Stimulated activated naive CD4-positive, alpha-beta T cell (primary cell): ENCODE data around the gene APOB.

ENCODE experiments used
- DNase-seq, 6 experiments: peaks; one replicate each; lab custom pipeline; 2025; lab: John Stamatoyannopoulos, UW

APOB gene, protein sequence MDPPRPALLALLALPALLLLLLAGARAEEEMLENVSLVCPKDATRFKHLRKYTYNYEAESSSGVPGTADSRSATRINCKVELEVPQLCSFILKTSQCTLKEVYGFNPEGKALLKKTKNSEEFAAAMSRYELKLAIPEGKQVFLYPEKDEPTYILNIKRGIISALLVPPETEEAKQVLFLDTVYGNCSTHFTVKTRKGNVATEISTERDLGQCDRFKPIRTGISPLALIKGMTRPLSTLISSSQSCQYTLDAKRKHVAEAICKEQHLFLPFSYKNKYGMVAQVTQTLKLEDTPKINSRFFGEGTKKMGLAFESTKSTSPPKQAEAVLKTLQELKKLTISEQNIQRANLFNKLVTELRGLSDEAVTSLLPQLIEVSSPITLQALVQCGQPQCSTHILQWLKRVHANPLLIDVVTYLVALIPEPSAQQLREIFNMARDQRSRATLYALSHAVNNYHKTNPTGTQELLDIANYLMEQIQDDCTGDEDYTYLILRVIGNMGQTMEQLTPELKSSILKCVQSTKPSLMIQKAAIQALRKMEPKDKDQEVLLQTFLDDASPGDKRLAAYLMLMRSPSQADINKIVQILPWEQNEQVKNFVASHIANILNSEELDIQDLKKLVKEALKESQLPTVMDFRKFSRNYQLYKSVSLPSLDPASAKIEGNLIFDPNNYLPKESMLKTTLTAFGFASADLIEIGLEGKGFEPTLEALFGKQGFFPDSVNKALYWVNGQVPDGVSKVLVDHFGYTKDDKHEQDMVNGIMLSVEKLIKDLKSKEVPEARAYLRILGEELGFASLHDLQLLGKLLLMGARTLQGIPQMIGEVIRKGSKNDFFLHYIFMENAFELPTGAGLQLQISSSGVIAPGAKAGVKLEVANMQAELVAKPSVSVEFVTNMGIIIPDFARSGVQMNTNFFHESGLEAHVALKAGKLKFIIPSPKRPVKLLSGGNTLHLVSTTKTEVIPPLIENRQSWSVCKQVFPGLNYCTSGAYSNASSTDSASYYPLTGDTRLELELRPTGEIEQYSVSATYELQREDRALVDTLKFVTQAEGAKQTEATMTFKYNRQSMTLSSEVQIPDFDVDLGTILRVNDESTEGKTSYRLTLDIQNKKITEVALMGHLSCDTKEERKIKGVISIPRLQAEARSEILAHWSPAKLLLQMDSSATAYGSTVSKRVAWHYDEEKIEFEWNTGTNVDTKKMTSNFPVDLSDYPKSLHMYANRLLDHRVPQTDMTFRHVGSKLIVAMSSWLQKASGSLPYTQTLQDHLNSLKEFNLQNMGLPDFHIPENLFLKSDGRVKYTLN (N-terminal part only)

DNA sequence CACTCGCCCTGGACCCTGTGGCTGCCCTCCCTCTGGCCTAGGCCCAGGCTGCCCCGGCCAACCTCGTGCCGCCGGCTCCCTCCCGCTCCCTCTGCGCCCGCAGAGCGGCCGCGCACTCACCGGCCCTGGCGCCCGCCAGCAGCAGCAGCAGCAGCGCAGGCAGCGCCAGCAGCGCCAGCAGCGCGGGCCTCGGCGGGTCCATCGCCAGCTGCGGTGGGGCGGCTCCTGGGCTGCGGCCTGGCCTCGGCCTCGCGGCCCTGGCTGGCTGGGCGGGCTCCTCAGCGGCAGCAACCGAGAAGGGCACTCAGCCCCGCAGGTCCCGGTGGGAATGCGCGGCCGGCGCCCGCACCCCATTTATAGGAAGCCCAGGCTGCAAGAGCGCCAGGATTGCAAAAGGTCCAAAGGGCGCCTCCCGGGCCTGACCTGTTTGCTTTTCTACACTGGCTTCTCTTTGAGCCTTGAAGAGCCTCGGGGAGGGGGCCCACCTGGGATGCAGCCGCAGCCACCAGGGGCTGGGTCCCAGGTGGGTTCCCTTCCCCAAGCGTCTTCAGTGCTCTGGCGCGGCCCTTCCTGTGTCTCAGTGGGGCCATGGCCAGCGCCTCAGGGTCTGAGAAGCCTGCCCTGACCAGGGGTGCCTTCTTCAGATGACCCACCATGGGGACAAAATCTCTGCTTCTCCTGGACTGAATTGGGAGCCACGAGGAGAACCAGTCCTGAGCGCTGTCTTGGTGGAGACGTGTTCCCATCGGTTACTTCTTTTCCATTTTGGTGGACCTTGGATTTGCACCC, at the start of gene APOB:
Gene APOB, minus strand, starts transcription at position 330 of the 789 bp plus-strand sequence. Its CDS starts 128 bp downstream, at position 202.
- DNase-seq, result no peak

DNA sequence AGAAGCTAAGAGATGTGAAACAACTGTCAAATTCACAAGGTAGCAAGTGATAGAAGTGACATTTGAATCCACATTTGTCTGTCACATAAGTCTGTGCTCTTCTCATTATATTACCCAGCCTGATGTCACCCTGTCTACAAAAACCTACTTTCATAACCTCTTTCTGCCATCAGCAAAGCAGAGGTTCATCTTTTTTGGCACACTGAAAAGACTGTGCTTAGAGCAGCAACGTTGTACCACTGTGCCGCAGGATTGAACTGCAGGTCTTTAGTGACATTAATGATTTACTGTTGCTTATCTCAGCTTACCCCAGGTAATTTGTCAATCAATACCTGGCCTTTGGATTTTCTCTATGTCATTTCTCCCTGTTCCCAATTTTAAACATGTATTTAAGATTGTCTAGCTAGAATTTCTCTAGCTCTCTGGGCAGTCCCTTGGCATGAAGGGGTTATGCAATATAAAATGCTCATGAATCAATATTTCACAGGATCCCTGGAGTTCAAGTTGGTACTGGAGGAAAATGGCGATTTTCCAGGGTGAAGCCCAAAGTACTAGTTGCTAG, 48.5 kb upstream of the APOB start:
- DNase-seq, result no peak

DNA sequence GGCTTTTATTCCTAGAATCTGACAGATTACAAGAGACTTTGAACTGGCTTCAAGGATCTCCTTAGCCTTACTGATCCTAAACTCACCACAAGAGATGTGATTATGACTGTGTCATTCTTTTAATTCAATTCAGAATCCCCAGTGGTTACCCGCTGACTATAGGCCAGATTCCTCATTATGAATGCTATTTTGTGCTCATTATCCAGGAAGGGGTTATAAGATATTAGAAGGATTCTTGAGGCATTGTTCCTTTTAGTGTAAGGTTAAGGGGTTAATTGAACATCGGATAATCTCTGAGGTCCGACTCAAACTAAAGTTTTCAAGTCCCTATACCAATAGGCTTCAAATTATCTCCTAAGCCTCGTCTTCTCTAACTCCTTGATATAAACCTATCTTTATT, 40.5 kb upstream of the APOB start:
- no peak for DNase-seq

DNA sequence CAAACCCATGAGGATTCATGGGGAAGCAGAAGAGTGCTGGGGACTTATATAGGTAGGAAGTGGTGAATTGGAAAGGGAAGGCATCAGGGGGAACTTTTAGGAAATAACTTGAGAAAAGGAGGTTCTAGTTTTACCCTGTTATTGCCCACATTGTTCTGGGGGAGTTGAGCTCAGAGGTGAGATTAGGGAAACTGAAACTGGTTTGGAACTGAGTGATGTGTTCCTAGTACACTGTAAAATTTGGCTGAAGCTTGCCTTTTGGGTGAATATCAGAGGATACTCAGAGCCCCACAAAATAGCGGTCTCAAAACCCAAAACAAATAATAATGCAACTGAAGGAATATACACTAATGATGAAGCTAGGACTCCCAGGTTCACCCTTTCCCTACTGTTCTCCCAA, 39.6 kb upstream of the APOB start:
- DNase-seq, result no peak

DNA sequence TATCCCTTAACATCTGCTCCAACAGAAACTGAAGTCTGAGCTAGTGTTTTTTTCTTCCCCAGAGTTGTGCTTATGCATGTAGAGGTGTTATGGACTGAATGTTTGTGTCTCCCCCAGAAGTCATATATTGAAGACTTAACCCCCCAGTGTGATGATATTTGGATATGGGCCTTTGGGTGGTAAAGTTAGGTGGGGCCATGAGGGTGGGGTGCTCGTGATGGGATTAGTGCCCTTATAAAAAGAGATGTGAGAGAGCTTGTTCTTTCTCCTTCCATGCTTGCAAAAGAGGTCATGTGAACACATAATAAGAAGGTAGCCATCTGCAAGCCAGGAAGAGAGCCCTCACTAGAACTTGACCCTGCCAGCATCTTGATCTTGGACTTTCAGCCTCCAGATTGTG, 34.4 kb upstream of the APOB start:
- no peak for DNase-seq

DNA sequence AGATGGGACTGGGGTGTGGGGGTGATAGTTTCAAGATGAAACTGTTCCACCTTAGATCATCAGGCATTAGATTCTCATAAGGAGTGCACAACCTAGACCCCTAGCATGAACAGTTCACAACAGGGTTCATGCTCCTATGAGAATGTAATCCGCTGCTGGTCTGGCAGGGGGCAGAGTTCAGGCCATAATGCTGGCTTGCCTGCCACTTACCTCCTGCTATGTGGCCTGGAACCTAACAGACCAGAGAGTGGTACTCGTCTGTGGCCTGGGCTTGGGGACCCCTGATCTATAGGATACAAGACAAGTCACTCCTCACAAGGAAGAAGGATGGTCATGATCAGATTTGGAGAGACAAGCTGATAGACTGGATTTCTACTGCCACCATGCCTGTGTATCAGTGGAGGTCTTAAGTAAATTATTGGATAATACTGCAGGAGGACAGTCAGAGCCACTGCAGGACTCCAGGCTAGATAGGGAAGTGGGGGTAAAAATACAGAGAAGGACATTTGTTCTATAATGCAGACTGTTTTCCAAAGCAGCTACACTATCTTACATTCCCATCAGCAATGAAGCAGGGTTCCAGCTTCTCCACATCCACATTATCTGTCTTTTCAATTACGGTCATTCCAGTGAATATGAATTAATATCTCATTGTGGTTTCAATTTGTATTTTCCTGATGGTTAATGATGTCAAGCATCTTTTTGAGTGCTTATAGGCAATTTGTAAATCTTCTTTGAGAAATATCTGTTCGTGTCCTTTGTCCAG, 28.8 kb upstream of the APOB start:
- no peak for DNase-seq

DNA sequence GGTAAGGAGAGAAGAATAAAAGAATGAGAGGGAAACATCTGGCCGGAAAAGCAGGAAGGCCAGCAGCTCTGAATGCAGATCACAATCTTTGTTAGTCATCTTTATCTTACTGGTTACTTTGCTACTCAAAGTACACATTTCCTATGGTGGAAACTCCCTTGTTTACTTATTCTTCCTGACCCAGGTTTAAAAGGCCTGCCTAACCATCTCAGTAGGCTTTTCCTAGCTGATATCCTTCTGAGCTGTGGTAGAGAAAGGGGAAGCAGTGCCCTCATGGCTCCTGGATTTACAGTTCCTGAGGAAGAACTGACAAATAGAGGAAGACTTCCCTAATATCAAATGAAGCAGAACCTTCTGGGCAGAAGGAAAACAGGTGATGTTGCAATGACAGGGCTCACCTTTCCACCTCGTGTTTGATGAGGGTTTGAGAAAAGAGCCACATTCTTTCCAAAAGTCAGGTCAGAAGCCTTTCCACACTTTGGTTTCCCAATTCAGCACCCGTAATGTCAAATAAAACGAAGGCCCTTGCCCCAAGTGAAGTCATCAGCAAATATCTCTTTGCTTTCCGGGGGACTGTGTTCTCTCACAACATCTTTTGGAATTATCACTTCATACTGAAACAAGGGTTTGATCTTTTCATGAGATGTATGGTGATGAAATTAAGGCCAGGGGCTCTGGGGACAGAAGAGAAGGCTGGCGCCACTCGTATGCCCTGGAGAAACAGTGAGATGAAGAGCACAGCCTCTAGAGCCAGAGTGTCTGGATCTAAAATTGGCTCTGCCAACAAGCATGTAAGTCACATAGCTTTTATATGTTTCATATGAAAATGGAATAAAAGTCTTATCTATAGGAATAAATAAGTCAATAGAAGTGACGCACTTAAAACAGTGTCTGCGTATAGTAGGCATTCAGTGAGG, 26.7 kb upstream of the APOB start:
- DNase-seq, result no peak

DNA sequence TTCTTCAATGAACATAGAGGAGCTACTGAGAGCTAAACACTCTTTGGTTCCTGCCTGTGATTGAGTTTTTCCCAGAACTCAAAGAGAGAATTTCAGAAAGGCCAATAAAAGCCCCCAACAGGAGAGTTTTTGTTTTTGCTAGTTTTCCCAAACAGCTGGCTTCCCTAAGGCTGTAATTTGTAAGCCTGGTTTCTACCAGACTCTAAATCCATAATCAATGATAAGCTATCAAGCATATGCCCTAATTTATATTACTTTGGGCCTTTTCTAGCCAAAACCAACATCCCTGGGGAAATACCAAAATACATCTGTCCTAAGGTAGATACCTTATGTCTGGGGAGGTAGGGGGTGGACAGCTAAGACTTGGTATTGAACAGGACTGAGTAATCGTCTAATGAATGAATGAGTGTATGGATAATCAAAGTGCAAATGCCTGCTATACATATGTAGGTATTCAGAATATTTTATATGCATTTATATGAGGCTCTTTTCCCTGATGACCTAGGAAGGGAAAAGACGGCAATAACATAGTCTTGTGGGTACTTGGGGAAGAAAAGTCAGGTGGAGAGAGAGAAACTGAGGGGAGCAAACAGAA, 26.0 kb upstream of the APOB start:
- no peak for DNase-seq

DNA sequence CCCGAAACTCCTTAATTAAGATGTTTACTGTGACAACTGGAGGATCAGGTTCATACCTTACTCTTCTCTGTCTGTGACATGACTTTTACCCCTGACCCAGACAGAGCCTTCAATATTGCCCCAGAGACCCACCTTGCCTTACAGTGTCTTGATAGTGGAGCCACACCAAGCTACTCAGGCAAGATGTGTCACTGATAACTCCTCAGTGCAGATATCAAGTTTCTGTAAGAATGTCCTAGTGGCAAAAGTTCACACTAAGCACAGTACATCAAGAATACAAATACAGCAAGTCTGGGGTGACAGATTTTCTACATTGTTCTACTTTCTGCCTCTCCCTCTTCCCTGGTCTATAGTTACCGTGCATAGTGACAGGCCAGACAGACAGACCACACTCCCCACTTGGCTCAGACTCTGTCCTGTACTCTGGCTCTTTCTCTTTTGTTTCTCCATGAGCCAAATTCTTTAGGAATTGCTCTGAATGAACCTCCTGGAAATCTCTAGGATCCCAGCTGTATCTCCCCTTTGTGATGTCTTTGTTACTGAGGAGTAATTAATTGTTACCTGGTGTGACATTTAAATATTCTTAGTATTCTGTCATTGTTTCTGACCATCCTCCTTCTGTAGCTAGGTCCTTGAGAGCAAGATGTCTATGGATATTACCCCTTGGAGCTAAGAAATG, 24.1 kb upstream of the APOB start:
- no peak for DNase-seq

DNA sequence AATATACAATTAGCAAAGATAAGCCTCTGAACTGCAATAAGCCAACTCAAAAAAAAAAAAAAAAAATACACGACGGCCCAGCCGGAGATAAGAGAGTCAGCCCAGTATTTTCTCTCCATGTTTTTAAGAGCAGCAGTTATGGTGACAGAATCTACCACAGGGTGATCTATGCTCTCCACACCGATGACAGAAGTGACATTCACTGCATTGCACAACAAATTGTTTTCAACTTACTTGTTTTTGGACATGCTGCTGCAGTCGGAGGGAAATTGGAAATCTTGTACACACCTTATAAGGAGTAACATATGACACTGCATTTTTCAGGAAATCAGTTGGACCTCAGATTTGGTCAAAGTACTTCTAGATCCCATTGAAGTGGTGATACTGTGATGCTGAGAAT, 23.3 kb upstream of the APOB start:
- DNase-seq, result no peak

DNA sequence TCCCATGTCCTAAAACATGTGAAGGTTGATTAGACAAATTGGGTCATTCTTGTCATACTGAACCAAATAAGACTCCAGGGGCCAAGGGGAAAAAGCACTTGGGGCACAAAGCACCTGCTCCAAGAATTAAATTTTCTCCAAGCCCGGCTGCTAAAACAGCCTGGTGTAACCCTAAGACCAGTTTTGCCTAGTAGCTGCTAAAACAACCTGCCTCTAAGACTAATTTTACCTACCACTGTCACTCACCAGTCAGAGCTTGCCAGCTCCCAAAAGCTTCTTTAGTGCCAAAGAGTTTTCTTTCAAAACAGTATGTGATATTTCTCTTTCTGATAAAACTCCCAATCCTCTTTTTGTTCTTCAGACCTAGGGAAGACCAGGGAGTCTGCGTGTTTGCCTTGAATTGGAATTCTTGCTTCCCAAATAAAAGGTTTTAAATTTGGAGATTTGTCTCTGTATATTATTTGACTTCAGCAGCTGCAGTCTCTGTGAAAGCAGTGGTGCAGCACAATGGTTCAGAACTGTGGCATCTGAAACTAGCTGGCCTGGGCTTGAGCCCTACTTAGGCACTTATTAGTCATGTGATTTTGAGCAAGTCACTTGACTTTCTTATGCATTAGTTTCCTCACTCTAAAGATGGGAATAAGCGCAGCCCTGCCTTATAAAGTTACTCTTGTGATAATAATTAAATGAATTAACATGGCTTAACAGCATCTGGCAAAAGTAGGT, 16.2 kb upstream of the APOB start:
- DNase-seq, result no peak

DNA sequence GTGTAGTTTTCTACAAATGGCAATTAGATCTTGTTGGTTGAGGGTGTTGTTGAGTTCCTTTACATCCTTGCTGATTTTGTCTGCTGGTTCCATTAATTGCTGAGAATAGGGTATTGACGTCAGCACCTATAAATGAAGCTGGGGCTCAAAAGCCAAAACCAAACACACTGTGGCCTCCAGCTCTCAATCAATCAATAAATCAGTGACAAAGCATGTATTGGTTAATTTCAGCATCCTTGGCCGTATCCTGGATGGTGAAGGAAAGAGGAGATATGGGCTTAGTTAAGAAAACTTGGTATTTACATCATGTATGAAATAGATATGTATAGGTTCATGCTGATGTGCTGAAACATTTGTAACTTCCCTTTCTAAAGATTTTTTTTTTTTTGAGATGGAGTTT, 13.2 kb upstream of the APOB start:
- DNase-seq, result no peak

DNA sequence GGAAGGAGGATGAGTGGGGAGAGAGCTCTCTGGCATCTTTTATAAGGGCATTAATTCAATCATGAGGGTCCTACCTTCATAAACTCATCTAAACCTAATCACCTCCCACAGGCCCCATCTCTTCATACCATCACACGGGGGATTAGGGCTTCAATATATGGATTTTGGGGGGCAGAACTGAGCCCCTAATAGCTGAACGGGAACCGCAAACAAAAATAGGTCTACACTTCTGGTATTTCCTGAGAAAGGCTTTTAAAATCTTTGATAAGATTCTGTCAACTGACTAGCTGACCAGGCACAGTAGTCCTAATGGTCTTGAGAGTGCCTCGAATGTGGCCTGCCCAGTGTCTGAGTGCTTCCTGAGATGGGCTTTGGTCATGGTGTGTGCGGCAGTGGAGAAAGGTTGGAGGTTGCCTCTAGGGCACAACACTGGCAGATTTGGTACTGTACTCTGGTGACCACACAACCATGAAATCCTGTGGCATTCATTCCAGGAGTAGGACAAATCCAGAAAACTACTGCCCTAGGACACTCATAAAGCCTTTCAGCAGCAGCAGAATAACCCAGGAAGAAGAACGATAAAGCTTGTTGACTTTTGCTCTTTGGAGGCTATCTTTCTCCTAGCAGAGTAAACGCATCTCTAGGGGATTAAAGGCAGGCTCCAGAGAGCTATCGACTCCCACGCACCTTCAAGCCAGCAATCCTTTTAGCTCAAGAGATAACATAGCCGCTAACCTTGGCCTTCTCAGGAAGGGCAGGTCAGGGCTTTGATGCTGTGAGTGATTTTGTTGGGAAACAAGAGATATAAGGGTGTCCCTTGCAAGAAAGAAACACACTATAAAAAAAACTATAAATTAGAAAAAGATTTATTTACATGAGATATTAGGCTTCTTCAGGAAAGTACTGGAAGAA, 12.3 kb upstream of the APOB start:
- DNase-seq, result no peak

DNA sequence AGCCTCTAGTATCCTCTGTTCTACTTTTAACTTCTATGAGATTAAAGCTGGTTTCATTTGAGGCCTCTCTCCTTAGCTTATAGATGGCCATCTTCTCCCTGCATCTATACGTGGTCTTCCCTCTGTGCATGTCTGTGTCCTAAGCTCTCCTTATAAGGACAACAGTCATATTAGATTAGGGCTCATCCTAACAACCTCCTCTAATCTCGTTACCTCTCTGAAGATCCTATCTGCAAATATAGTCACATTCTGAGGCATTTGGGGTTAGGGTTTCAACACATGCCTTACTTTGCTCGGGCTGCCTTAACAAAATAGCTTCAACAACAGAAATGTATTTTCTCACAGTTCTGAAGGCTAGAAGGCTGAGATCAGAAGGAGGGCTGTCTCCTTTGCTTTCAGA, 11.6 kb upstream of the APOB start:
- no peak for DNase-seq

DNA sequence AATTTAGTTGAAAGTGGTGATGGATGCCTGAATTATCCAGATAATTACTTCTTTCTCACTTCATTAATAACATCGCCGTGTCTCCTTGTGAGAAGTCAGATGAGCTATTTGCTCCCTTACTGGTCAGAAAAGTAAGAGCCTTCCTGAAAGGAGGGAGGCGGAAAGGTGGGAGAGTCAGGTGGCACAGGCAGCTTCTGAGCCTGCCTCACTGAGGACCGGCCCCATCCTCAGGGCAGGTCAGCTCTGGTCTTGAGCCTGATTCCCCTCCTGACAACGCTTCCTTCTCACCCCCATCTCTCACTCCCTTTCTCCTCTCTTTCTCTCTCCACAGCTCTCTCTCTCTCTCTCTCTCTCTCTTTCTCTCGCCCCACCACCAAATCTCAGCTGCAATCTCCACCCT, 10.1 kb upstream of the APOB start:
- no peak for DNase-seq

DNA sequence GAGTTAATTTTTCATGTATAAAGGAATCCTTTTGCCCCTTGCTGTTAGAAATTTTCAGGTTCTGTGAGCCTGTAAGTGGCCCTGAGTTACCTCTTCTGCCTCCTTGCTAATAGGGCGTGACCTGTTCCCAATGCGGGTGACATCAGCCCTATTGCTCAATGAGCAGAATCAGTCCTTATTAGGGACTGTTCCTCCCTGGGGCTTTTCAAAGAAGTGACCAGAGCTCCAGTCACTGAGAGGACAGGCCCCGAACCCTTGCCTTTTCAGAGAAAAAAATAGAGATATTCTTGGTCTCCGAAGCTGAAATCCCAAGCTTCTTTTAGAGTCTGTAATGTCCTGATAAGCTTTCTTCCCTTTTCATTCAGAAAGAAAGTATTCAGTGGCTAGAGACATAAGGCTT, 8.2 kb upstream of the APOB start:
- no peak for DNase-seq

DNA sequence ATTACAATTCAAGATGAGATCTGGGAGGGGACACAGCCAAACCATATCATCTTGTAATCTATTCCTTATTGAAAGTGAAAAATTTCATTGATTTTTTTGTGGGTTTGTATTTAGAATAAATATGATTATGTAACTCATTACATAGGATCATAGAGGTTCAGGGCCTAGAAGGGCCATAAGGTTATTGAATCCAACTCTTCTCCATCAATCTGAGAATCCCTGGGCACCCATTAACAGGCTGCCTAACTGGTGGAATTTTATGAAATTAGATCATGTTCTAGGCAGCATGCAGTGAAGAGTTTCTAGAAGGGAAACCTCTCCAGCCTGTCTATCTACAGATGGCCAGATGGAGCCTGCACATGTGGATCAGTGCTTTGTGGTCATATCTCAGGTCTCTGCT, 6.3 kb upstream of the APOB start:
- DNase-seq, result no peak
